HG03520 (cell line): ENCODE data around the gene TBL1X.

Source experiments
- ATAC-seq: cut with Tn5 transposase; IDR thresholded peaks from one replicate; pipeline ENCODE4 v1.9.1; 2021; ENCODE audit warnings: mild to moderate bottlenecking, moderate library complexity; ENCODE audit not compliant: unreplicated experiment

TBL1X gene

GRCh38 chrX:9494771-9495170 is 29.9 kb downstream of the TBL1X start:
- no peak for ATAC-seq

GRCh38 chrX:9495496-9495895 is 30.6 kb downstream of the TBL1X start:
- ATAC-seq = no peak

GRCh38 chrX:9498236-9498635 is 33.4 kb downstream of the TBL1X start:
- no peak for ATAC-seq

- ATAC-seq = no peak
These were observed 35.7 kb downstream of the TBL1X start for GRCh38 chrX:9500584-9500983.

- ATAC-seq = no peak
These were observed 36.5 kb downstream of the TBL1X start for GRCh38 chrX:9501362-9501761.

- ATAC-seq = no peak
These were observed 38.4 kb downstream of the TBL1X start for GRCh38 chrX:9503261-9503660.

- ATAC-seq = no peak
These were observed 45.5 kb downstream of the TBL1X start for GRCh38 chrX:9510366-9510765.

GRCh38 chrX:9510980-9511379 is 46.1 kb downstream of the TBL1X start:
- no peak for ATAC-seq

GRCh38 chrX:9515489-9515888 is 50.6 kb downstream of the TBL1X start:
- ATAC-seq = no peak

- no peak for ATAC-seq
These were observed 51.2 kb downstream of the TBL1X start for GRCh38 chrX:9515973-9516538.

GRCh38 chrX:9516635-9517034 is 51.8 kb downstream of the TBL1X start:
- ATAC-seq = no peak

- ATAC-seq = no peak
These were observed 53.2 kb downstream of the TBL1X start for GRCh38 chrX:9518051-9518450.

- ATAC-seq = no peak
These were observed 54.0 kb downstream of the TBL1X start for GRCh38 chrX:9518889-9519288.

- no peak for ATAC-seq
These were observed 54.8 kb downstream of the TBL1X start for GRCh38 chrX:9519546-9520216.

- ATAC-seq = no peak
These were observed 55.3 kb downstream of the TBL1X start for GRCh38 chrX:9520217-9520590.

GRCh38 chrX:9522378-9523155 is 57.7 kb downstream of the TBL1X start:
- ATAC-seq = no peak

- ATAC-seq = no peak
These were observed 60.8 kb downstream of the TBL1X start for GRCh38 chrX:9525511-9526248.

GRCh38 chrX:9526965-9527364 is 62.1 kb downstream of the TBL1X start:
- ATAC-seq = no peak

GRCh38 chrX:9528498-9528897 is 63.6 kb downstream of the TBL1X start:
- no peak for ATAC-seq

- no peak for ATAC-seq
These were observed 64.4 kb downstream of the TBL1X start for GRCh38 chrX:9529223-9529622.

GRCh38 chrX:9530848-9531274 is 66.0 kb downstream of the TBL1X start:
- ATAC-seq = peak; percentile 72
